Measurements from ENCODE around the gene CAMLG. TPM values are rescaled to one million over a fixed set of nuclear protein-coding genes. Genes with fewer than 3 reads are reported as not detected.

CAMLG gene
- 40.5 and 41.1 TPM in 2 replicates for total RNA-seq (ENCODE audit: low replicate concordance)

DNA sequence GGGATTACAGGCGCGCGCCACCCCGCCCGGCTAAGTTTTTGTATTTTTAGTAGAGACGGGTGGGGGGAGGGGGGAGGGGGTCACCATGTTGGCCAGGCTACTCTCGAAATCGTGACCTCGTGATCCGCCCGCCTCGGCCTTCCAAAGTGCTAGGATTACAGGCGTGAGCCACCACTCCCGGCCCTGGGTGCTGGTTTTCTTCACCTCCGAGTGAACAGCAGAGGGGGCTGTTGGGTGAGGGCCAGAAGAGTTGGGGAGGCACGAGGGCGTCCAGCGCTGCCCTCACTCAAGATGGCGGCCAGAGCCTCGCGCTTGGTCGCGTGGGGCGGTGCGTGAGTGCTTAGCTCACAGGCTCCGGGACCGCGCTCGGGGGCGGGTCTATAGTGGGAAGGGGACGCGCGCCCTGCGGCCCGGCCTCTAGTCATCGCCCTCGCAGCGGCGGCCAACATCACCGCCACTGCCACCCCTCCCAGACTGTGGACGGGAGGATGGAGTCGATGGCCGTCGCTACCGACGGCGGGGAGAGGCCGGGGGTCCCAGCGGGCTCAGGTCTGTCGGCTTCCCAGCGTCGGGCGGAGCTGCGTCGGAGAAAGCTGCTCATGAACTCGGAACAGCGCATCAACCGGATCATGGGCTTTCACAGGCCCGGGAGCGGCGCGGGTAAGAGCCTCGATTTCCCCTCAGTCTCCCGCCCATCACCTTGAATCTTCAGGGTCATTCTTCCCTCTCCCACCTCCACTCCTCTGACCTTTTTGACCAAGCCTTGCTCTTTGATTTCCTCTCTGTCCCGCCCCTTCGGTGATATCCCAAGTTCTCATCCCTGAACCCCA is at the start of gene CAMLG:
CAMLG (plus strand) TSS at position 416 of the 830 bp plus-strand sequence; CDS start at position 489, 73 bp downstream.

DNA sequence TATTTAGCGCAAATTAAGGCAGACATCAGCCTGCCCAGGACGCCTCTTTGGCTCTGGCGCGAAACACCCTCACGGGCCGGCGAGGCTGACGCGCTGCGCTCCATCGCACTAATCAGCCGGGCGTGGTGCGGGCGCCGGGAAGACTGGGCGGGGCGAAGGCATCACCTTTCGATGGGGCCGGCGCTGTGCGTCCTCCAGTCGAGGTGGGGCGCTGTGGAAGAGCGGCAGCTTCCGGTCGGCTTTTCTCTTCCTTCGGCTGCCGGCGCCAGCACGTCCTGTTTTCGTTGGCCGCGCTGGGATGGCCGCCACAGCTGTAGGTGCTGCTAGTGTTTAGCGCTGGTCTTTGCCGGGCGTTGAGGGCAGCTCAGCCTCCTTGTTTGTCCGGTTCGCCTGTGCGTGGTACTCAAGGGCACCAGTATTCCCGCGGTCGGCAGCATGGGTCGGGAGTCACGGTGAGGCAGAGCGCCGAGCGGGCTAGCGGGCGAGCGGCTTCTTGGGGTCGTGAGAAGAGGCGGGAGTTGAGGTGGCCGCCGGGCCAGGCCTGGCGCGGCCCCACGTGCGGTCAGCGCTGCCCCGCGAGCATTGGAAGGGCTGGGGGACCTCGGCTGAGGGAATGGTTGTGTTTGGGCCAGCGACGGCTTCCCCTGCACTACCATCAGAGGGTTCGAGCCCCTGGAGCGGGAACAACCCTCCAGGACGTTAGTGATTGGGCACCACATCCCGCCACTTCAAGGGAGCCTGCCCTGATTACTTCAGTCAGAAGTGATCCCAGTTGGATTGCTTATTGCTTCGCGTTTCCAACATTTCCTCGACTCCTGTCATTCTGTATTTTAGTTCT is 20.4 kb downstream of the CAMLG start, which contains the start of gene DDX46:
DDX46 (plus strand) TSS at position 276 of the 838 bp plus-strand sequence; CDS start at position 436, 160 bp downstream.

Other genes with a start within 250 kb of the CAMLG start
- gene JADE2, start 212.9 kb upstream of the CAMLG start, total RNA-seq (ENCODE audit: low replicate concordance): 11.9 and 23.8 TPM in 2 replicates
- gene SAR1B, start 105.7 kb upstream of the CAMLG start, total RNA-seq (ENCODE audit: low replicate concordance): 78.7 and 87.1 TPM in 2 replicates
- 12.3 and 20.4 TPM in 2 replicates for gene SEC24A, start 89.8 kb upstream of the CAMLG start, total RNA-seq (ENCODE audit: low replicate concordance)
- gene DDX46, start 20.2 kb downstream of the CAMLG start, total RNA-seq (ENCODE audit: low replicate concordance): 16.5 and 16.8 TPM in 2 replicates
- gene C5orf24, start 107.4 kb downstream of the CAMLG start, total RNA-seq (ENCODE audit: low replicate concordance): 13.8 and 36.5 TPM in 2 replicates
- 78.2 and 304 TPM in 2 replicates for gene TXNDC15, start 135.8 kb downstream of the CAMLG start, total RNA-seq (ENCODE audit: low replicate concordance)
- 2.2 and 3.6 TPM in 2 replicates for gene PCBD2, start 166.6 kb downstream of the CAMLG start, total RNA-seq (ENCODE audit: low replicate concordance)
- gene CATSPER3, start 229.4 kb downstream of the CAMLG start, total RNA-seq (ENCODE audit: low replicate concordance): 0.08 TPM in 1 of 2 replicates, not detected in the other